A673 (cell line): ENCODE measurements around the gene SEPTIN1. TPM values are rescaled to one million over a fixed set of nuclear protein-coding genes. Genes with fewer than 3 reads are reported as not detected.

Experiments
- BruUV-seq: library from RNA; stranded (reverse); fragments of 400-500 nt; replicated peaks from 2 replicates; lab custom pipeline; 2021; lab: Mats Ljungman, UMichigan
- CTCF ChIA-PET: fragments of 300-600 bp; sonication (Branson Sonifier 250); formaldehyde crosslinking; loops from one replicate; lab custom pipeline; 2022; ENCODE audit warnings: antibody characterized with exemption; lab: Charles Lee
- POLR2A ChIA-PET: fragments of 300-600 bp; sonication (Branson Sonifier 250); formaldehyde crosslinking; loops from one replicate; lab custom pipeline; 2022; ENCODE audit warnings: antibody characterized with exemption; ENCODE audit not compliant: low non-redundant PET; lab: Charles Lee
- DNase-seq: peaks from one replicate; pipeline ENCODE4 v3.0.0-alpha.2; 2015; ENCODE audit warnings: low spot score
- H3K27ac ChIP-seq: fragments of 200-600 bp; sonication (generic); 2 replicates; pipeline ENCODE4 v1.5.1; 2016; ENCODE audit warnings: mixed run types, low read depth, mild to moderate bottlenecking, mixed read lengths, antibody characterized with exemption, low read length; ENCODE audit not compliant: poor library complexity, severe bottlenecking
- H3K27me3 ChIP-seq: fragments of 200-600 bp; sonication (generic); replicated peaks from 2 replicates; pipeline ENCODE4 v1.6.1; 2017; ENCODE audit warnings: mixed run types, low read depth, mild to moderate bottlenecking, mixed read lengths, antibody characterized with exemption, low read length; ENCODE audit not compliant: insufficient read depth, poor library complexity
- H3K36me3 ChIP-seq: fragments of 200-600 bp; sonication (generic); 2 replicates; pipeline ENCODE4 v1.6.1; 2016; ENCODE audit warnings: mixed run types, mild to moderate bottlenecking, mixed read lengths, antibody characterized with exemption, low read length; ENCODE audit not compliant: insufficient read depth, poor library complexity, severe bottlenecking
- H3K4me1 ChIP-seq: fragments of 200-600 bp; sonication (generic); 2 replicates; pipeline ENCODE4 v1.6.1; 2017; ENCODE audit warnings: mixed run types, mild to moderate bottlenecking, mixed read lengths, antibody characterized with exemption, low read length; ENCODE audit not compliant: insufficient read depth, poor library complexity, severe bottlenecking
- H3K4me3 ChIP-seq: fragments of 200-600 bp; sonication (generic); 2 replicates; pipeline ENCODE4 v1.5.1; 2016; ENCODE audit warnings: low read depth, mixed run types, mild to moderate bottlenecking, mixed read lengths, low read length; ENCODE audit not compliant: poor library complexity, severe bottlenecking
- H3K9me3 ChIP-seq: fragments of 200-600 bp; sonication (generic); 2 replicates; pipeline ENCODE4 v1.6.1; 2016; ENCODE audit warnings: mixed run types, low read depth, mild to moderate bottlenecking, mixed read lengths, antibody characterized with exemption, low read length; ENCODE audit not compliant: poor library complexity, severe bottlenecking
- CTCF ChIP-seq: fragments of 300-800, 200-600 bp; sonication (generic); conservative IDR thresholded peaks from 2 replicates; pipeline ENCODE4 v1.5.1; 2017; ENCODE audit warnings: low read depth, mild to moderate bottlenecking, antibody characterized with exemption, low read length, moderate library complexity, mixed read lengths
- EZH2 ChIP-seq: fragments of 200-600 bp; sonication (generic); IDR thresholded peaks from 2 replicates; pipeline ENCODE4 v1.6.1; 2017; ENCODE audit warnings: borderline replicate concordance, low read depth, mild to moderate bottlenecking, mixed read lengths, antibody characterized with exemption, low read length; ENCODE audit not compliant: poor library complexity, severe bottlenecking
- intact Hi-C: fragments of 100-400 bp; cut with micrococcal nuclease; formaldehyde crosslinking; loops from one replicate; pipeline ENCODE4 v1.10.0; 2022; ENCODE audit not compliant: unreplicated experiment
- total RNA-seq: library from RNA; stranded (reverse); gene quantifications from 2 replicates; pipeline ENCODE4 v1.2.3, GENCODE V29; 2021

Gene SEPTIN1
- total RNA-seq, 1 experiment from 2014 or later, result 0.86 TPM

GRCh38 chr16:30353438-30354129 lies 28.8 kb downstream of the SEPTIN1 start:
- ChIA-PET POLR2A (no interaction called here), CTCF (no interaction called here)
- Histone ChIP-seq H3K27ac (peak overlapping the region; percentile 94), H3K9me3 (no peaks in the 10 kb centered on the region), H3K27me3 (no peaks in the 10 kb centered on the region), H3K4me3 (peak overlapping the region; percentile 98), H3K4me1 (peaks cover 13% of the 10 kb centered on the region), H3K36me3 (peaks cover 43% of the 10 kb centered on the region)
- TF ChIP-seq CTCF, result no peak
- no peak for DNase-seq
- intact Hi-C loops, result no loop called here
- TSS peak; percentile 61 for BruUV-seq

GRCh38 chr16:30352488-30353401 lies 29.6 kb downstream of the SEPTIN1 start:
- no peaks in the 10 kb centered on the region for H3K9me3 ChIP-seq
- no peak overlapping the region for H3K27ac ChIP-seq
- BruUV-seq, result no TSS peak
- DNase-seq, result no peak
- no peaks in the 10 kb centered on the region for H3K27me3 ChIP-seq
- H3K36me3 ChIP-seq, result peaks cover 43% of the 10 kb centered on the region
- no peak for TF ChIP-seq EZH2
- no peak for TF ChIP-seq CTCF
- CTCF ChIA-PET, result no interaction called here
- no peak overlapping the region for H3K4me3 ChIP-seq
- intact Hi-C loops, result no loop called here
- peaks cover 13% of the 10 kb centered on the region for H3K4me1 ChIP-seq
- POLR2A ChIA-PET, result no interaction called here

GRCh38 chr16:30351586-30352419 lies 30.6 kb downstream of the SEPTIN1 start:
- no peak overlapping the region for H3K27ac ChIP-seq
- H3K4me1 ChIP-seq, result peaks cover 13% of the 10 kb centered on the region
- H3K36me3 ChIP-seq, result peaks cover 38% of the 10 kb centered on the region
- BruUV-seq, result no TSS peak
- DNase-seq, result no peak
- CTCF ChIA-PET, result no interaction called here
- H3K9me3 ChIP-seq, result no peaks in the 10 kb centered on the region
- no peak overlapping the region for H3K4me3 ChIP-seq
- POLR2A ChIA-PET, result no interaction called here
- intact Hi-C loops, result no loop called here
- TF ChIP-seq CTCF, result no peak
- TF ChIP-seq EZH2, result no peak
- H3K27me3 ChIP-seq, result no peaks in the 10 kb centered on the region
